DMS53 treated with DMSO at 0.1 percent for 48 hours (cell line): Measurements from ENCODE around the gene GRIN3A.
"Not testable (repeated sequence)": the region's sequence is repeated elsewhere in the genome, so short reads cannot be mapped to it uniquely, and the experiment has no call there.

ENCODE experiments used
- DNase-seq: peaks from one replicate; lab custom pipeline; 2025; ENCODE audit not compliant: unreplicated experiment; lab: John Stamatoyannopoulos, UW

Gene GRIN3A

DNA sequence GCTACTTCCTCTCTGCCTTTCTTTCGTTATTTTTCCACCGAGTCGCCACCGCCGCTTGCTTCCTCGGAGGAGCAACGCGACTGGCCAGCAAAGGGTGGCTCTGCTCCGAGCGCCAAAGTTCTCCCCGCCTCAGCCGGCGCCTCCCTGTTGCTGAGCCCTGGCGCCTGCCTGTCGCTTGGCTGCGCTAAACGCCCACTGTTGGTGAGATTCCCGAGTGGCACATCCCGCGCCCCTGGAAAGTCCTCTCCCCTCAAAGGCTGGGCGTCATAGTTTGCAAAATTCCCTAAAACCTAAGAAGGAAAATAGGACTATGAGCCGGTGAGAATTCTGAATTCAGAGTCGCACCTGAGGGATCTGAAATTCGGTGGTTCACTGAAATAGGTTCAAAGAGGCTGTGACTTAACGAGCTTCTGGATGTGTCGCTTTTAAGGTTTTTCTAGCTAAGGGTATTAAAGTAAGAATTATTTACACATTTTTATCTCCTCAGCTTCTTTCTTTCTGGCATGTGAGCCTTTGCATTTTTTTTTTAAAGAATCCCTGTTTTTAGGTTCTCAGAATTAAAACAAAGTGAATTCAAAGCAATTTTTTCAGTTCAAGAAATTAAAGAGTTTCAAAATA, at the start of gene GRIN3A:
Gene GRIN3A (minus strand): TSS at position 82 of the 618 bp plus-strand sequence. CDS start 668 bp downstream, outside the sequence.
- DNase-seq: peak; percentile 10

DNA sequence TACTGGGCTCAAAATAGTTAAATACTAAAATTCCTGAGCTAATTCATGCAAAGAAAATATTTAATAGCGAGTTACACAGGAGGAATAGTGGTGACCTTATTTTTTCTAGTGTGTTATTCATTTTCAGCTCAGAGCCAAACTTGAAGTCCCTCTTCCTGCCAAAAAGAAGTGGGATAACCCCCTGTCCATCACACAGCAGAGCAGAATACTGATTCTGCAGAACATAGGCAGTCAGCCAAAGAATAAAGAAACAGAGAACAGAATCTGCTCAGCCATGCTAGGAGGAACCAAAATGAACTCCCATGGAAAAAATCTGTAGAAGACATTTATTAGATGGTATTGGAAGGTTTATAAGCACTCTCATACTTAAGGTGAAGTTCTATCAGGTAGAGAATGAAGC, 49.4 kb upstream of the GRIN3A start:
- no peak for DNase-seq

DNA sequence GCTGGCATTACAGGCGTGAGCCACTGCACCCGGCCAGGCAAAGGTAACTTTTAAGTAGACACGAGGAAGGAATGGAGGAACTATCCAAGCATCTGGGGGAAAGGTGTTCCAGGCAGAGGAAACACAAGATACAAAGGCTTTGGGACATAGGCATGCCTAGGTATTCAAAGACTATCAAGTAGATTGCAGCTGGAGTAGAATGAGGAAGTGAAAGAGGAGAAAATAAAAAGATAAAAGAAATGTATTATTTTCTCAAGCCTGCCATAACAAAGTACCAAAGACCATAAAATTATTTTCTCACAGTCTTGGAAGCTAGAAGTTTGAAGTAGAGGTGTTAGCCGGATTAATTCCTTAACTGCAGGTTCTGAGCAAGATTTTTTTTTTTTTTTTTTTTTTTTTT, 39.9 kb upstream of the GRIN3A start:
- DNase-seq: no peak

DNA sequence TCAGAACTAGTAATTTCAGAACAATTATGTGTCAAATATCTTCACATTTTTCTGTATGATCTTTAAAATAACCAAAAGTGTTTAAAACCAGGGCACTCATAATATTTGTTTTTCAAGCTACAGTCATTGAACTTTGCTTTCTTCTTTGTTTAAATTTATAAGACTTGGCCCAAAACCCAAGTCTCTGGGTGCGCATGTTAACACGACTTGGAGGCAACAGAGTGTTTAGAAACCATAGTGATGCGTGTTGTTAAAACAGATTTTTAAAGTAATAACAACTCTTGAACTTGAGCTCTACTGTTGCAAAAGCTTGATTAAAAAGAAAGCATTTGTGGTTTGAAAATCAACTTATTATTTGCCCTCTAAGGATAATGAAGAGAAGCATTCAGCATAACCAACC, 26.0 kb upstream of the GRIN3A start:
- DNase-seq: no peak

DNA sequence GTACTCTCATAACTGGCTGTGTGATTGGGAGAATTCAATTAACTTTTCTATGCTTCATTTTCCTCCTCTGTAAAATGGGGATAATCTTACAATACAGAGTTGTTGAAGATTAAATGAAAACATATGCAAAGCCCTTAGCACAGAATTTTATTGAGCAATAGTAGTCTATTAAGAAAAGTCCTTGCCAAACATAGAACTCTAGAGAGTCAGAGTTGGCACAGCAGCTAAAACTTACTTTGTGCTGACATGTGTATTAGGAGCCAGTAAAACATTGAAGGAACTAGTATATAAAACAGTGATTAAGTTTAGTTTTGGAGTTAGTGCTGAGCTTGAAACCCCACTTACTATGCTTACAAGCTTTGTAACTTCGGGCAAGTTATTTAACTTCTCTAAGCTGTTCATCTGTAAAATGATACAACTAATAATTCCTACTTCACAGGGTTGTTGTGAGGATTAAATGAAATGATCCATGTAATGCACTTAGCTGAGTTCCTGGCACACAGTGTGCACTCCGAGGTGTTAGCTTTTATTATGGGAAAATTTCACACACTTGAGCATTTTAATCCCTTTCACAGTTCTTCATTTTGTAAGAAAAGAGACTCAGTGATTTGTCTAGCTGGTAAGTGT, 20.0 kb upstream of the GRIN3A start:
- DNase-seq: no peak

DNA sequence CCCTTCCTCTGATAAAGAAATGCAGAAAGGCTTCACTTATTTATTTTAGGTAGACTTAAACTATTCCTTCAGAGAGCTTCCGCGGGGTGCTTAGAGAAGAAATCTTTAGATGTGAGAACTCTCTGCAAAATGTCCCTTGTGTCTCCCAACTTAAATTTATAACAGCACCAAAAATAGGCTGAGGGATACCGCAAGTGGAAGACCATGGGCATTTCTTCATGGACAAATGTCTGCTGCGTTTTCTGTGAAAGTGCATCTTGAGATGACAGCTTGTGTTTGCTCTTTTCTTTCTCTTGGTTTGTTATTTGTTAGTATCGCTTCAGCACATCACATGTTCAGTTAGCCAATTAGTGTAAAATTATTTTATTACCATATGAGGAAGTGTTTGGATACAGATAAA, 15.3 kb upstream of the GRIN3A start:
- DNase-seq: no peak

DNA sequence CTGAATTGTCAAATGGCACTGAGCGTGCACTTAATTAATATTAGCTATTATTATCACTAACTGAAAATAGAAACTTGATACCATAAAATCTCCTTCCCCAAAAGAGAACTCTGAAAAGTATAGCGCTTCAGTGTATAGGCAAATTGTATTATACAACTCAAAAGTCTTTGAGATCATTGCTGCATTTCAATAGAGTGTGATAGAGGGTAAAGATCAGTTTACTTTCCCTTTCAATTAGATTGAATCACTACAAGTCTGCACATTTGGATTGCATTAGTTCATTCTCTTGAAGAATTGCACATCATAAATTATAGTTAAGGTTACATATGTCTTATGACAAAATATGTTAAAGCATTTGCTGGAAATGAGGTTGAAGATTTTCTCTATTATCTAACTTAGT, 13.4 kb upstream of the GRIN3A start:
- DNase-seq: no peak

DNA sequence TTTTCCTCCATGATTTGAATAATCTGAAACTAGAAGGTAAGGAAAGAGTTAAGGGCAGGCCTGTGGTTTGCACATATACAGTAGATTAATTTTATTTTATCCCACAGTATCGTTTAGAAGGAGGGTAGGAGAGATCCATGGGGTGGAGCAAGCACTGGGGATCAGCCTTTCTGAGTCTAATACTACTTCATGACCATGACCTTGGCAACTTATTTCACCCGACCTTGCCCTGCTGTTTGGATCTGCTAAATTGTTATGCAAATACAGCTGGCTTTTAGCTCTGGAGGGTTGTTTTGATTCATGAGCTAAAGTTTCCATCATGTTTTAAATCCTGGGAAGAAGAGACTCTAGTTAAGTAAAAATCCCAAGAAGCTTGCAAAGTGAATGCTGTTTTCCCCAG, 864 bp upstream of the GRIN3A start:
- no peak for DNase-seq

DNA sequence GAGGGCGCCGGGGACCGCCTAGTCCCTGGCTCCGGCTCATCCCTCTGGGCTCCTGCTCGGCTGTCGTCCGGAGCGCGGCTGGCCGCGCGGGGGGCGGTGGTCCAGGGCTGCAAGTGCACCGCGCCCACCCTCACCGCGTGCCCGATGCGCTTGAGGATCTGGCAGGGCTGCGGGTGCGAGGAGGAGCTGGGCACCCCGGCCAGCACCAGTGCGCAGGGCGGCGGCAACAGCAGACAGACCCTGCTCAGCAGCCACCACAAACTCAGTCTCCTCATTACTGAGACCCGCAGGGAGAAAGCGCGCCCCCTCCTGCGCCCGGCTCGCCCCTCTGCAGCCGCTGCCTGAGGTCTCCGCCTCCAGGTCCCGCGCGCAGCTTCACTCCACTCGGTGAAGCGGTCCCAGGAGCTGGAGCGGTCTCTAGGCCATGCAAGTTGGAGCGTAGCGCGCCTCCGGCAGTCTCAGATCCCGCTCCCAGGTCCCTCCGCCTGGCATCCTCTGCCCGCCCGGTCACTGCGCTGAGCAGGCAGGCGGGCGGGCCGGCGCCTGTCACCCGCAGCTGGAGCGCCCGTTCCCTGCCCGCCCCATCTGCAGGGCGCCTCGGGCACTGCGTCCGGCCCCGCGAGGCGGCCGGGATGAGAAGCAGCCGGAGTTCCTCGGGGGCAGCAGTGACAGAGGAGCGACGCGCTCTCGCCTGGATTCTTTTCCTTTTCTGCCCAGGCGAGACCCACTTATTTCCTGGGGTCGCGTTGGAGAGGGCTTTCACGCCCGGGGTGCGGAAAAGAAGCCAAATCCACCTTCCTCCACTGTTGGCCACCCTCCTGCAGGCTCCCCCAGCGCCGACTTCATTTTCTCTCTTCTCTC, 512 bp downstream of the GRIN3A start:
- peak; percentile 10 for DNase-seq

DNA sequence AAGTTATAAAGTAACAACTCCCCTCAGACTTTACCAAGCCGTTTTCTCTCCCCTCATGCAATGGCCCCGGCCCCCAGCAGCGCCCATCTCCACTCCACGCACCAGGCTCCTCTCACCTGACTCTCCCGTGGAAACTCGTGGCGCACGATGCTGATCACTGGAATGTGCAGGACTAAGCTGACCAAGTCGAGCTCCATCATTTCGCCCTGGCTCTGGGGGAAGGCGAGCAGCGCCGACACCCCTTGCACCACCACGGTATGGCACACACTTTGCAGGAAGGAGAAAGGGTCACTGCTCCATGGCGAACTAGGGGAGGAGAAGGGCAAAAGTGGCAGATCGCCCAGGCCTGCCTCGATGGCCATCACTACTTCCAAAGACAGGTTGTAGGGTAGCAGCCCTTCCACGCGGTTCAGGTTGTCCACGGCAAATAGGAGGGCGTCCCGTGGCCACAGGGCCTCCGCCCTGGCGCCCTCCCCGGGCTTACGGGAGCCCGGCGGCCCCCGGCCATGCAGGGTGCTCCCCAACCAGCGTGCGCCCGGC, 1.2 kb downstream of the GRIN3A start:
- no peak for DNase-seq

DNA sequence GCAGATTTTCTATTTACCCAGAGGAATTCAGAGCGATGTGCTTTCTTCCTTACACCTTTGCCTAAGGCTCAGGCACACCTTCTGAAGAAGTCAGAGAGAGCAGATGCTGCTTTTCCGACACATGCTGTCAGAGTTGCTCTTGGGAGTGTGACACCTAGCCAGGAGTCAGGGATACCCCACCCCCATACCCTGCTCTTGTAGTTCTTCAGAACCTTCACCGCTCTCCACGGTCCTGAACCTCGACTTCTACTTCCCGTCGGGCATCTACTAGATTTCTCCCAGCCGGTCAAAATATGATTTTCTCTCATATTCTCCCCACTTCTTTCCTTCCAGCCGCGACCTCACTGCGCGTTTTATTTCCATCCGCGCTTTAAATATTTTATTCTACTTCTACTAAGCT, 1.7 kb downstream of the GRIN3A start:
- no peak for DNase-seq

DNA sequence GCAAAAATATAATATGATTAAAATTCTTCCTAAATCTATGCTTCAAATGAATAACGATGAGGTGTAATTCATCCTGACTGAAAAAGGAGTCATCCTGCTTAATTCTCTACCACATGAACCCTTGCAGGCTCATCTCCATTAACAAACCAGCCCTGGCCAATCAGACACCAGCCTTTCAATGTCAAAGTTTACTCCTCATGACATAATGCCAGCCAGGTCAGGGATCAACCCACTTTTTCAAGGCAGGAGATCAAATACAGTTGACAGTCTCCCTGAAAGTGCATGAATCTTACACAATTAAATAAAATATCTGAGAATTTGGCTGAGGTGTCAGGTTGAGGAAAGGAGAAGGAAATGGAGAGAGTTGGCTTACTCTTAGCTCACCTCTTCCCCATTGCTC, 7.0 kb downstream of the GRIN3A start:
- DNase-seq: no peak

DNA sequence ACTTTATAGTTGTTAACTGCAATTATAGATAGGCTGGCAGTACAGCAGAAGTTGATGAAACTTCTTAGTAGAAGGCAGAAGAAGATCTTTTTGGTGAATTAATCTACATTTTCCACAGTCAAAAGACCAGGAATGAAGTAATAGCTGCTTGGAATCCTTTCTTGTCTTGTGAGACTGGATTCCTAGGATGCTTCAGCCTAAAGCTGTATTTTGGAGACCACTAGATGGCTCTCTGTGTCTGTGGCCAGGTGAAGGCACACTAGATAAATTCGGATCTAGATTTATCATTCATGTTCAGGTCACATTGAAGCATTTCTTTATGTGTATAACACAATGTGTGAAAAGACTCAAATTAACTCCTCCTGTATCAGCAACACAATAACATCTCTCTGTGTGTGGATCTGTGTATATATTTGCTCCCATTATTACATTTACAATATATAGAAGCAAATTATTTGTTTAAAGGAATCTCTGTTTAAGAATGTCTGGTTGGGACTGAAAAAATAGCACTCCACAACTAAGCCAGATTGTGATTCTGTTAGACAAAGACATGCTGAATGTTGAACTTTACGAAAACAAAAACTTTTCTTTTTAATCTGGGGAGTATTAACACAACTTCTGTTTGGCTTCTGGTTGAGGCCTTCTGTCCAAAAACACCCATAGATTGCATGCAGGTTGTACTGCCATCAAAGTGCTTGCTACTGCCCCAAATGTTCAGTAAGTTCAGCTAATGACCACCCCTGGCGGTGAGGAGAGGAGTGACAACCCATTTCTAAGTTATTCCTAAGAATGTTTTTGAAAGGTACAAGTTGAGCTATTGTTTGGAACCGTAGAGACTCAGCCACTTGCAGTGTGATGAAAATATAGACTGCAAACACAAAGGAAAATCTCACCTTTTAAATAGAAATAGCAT, 10.6 kb downstream of the GRIN3A start:
- DNase-seq: peak; percentile 39

DNA sequence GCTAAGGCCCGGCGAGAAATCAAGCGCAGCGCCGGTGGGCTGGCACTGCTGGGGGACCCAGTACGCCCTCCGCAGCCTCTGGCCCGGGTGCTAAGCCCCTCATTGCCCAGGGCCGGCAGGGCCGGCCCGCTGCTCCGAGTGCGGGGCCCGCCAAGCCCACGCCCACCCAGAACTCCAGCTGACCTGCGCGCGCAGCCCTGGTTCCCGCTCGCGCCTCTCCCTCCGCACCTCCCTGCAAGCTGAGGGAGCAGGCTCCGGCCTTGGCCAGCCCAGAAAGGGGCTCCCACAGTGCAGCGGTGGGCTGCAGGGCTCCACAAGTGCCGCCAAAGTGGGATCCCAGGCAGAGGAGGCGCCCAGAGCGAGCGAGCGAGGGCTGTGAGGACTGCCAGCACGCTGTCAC, 14.2 kb downstream of the GRIN3A start:
- DNase-seq: not testable (repeated sequence)

DNA sequence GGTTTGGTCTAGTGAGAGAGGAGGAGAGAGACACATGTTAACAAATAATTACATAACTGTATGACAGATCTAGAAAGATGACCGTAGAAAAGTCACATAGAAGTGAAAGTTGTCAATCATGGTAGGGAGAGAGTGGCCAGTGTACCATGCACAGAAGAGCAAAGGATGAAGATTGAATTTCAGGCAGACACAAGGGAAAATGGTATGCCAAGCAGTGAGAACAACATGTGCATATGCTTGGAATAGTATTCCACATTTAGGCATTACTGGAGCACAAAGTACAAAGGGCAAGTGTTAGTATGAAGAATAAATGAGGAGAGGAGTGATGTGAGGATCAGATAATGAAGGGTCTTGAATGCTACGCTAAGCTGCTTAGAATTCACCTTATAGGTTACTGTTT, 20.3 kb downstream of the GRIN3A start:
- DNase-seq: no peak

DNA sequence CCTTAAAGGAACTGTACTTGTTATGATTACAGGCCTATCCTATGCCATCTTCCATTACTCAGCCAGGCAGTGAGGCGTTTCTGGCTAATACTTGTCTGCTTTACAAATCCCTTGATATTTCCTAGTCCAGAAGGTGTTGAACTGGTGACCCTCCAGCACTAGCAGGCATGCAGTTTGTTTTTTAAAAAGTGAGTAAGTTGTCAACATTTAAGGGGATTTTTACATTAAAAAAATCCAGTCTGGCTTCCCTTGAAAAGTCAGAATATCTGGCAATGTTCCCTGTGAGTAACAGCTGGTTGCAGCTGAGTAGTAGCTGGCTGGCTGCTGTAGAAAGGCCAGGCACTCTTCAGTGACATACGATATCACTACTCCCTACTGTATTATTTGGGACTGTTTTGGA, 21.8 kb downstream of the GRIN3A start:
- DNase-seq: no peak

DNA sequence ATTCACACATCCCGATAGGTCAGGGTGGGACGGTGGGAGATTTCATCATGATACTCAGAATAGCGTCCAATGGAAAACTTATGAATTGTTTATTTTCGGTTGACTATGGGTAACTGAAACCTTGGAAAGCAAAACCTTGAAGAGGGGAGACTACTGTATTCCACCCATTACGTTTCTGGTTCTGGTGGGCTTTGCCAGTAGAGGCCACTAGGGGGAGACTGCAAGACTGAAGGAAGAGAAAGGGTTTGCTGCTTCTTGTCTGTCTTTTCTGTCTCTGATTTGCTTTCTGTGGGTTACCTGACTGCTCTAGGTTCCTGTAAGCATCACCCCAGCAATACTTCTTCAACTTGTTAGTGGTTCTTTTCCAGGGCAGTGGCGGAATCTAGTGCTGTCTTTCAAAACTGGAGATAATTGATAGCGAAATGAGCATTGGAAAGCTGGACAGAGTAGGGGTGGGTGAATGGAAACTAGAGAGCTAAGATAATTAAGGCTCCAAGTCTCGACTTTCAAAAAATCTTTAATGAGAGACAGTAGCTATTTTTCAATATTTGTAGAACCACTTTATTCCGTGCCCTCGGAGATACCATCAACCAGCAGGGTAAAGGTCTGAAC, 27.0 kb downstream of the GRIN3A start:
- DNase-seq: no peak

DNA sequence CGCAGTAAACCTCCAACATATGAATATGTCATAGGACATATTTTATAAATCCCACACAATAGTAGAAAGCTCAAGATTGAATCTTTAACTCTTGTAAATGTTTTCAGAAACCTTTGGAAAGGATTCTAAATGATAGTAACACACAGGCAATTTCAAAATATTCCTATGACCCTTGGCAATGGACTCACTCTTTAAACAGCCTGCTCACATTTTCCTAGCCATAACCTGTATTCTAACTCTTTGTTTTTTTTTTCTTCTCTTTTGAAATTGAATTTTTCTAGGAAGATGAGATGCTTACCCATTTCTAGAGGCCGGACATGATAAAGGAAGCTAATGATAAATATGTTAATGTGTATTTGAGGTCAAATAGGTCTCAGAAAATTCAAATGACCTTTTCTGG, 29.6 kb downstream of the GRIN3A start:
- DNase-seq: no peak

DNA sequence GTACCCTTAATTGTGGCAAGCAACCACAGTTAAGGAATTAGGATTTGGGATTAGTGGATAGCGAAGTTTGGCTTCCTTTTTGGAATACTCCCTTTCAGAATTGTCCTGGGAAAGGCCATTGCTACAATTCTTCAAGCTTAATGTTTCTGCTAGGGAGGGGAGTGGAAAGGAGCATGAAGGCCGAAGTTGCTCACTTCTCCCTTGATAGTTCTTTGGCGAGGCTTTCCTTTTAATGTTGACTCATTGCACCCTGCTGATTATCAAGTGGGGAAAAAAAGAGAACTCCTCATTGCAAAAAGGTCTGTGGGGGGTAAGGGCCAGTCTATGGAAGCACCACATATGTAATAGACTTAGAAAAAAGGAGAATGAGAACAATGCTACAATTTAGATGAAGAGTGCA, 30.7 kb downstream of the GRIN3A start:
- DNase-seq: no peak

DNA sequence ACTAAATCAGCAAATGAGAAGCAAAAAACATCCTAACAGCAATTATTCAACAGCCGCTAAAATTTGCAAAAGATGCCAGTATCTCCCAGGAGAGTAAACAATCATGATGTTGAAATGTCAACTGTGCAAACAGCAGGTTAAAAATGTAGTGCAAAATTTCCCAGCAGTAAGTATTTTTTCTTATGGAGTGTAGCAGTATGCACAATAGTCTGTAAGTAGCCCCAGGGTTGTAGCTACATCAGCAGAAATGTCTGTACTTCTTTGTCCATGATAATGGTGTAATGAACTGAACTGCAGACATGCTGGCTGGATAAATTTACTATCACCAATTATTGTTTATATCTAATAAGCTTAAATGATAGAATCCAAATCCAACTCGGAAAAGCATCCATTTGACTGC, 31.4 kb downstream of the GRIN3A start:
- DNase-seq: no peak
